ENCODE data around the gene UCHL1. TPM values are rescaled to one million over a fixed set of nuclear protein-coding genes. Genes with fewer than 3 reads are reported as not detected.

The UCHL1 gene
- polyA plus RNA-seq, 2 of the 4 experiments (the other 2 are of a cell fraction), result 953 to 1,819 TPM

GRCh38 chr4:41207291-41207831 lies 49.4 kb upstream of the UCHL1 start (continued):
- no peak for TF ChIP-seq ATOH8 (CRISPR knock-in tag; IDR thresholded peaks at IDR 0.05; ENCODE audit: low read depth)
- no peak for TF ChIP-seq MYC (IDR thresholded peaks at IDR 0.05; ENCODE audit: borderline replicate concordance, low read length)
- no peak for TF ChIP-seq PHF8 (IDR thresholded peaks at IDR 0.05; ENCODE audit: borderline replicate concordance, low read depth)
- no peak for TF ChIP-seq HOXB5 (CRISPR knock-in tag; IDR thresholded peaks at IDR 0.05)
- TF ChIP-seq CEBPB (IDR thresholded peaks at IDR 0.05), result no peak
- no peak for TF ChIP-seq E2F6 (IDR thresholded peaks at IDR 0.05; ENCODE audit: borderline replicate concordance, low read depth)
- no peak for TF ChIP-seq MAFK (IDR thresholded peaks at IDR 0.05; ENCODE audit: partially characterized antibody)
- TF ChIP-seq TP53 (CRISPR knock-in tag; IDR thresholded peaks at IDR 0.05), result no peak
- no peak for TF ChIP-seq MAX (IDR thresholded peaks at IDR 0.05)

- H3K4me3 ChIP-seq, result no peak overlapping the region
- peaks cover 29% of the 10 kb centered on the region for H3K4me1 ChIP-seq
- H3K9me3 ChIP-seq, result no peaks in the 10 kb centered on the region
- ChIA-PET POLR2A (no interaction called here), CTCF (interaction anchor here (0.6 to 2.0 kb wide), 4 partner anchors 54 to 300 kb away, joined by 3 to 9 read pairs (median 6); no protein-coding TSS in a partner anchor)
- TF ChIP-seq BHLHE40 (IDR thresholded peaks at IDR 0.05; ENCODE audit: low read depth, low read length), result no peak
- no peak for TF ChIP-seq ESRRA (IDR thresholded peaks at IDR 0.05; ENCODE audit: borderline replicate concordance, low read length)
- no peak for TF ChIP-seq EHF (CRISPR knock-in tag; IDR thresholded peaks at IDR 0.05)
- TF ChIP-seq CTCF (IDR thresholded peaks at IDR 0.05), result no peak
- TF ChIP-seq RFX5 (IDR thresholded peaks at IDR 0.05), result no peak
- TF ChIP-seq ZC3H11A (IDR thresholded peaks at IDR 0.05), result no peak
- no peak for TF ChIP-seq GATA3 (IDR thresholded peaks at IDR 0.05; ENCODE audit: borderline replicate concordance)
- no peak for TF ChIP-seq TFCP2L1 (CRISPR knock-in tag; IDR thresholded peaks at IDR 0.05)
- no peak for TF ChIP-seq CHD2 (IDR thresholded peaks at IDR 0.05; ENCODE audit: low read length, partially characterized antibody)
- no peak overlapping the region for H3K4me2 ChIP-seq
- WGBS (ENCODE audit: missing lambda C conversion rate), result 84% methylated on average over 5 of the region's 5 CpGs
- FAIRE-seq, result no peak
- no peak for ATAC-seq
- no peak overlapping the region for H3K27ac ChIP-seq
- DNase-seq (ENCODE audit: low read depth in 1 of 2, low spot score in 1 of 2), result no peak
Observed at GRCh38 chr4:41209187-41209586, 47.5 kb upstream of the UCHL1 start.

GRCh38 chr4:41209901-41210300 lies 46.8 kb upstream of the UCHL1 start:
- POLR2A ChIA-PET, result no interaction called here
- Histone ChIP-seq H3K27ac (no peak overlapping the region), H3K4me1 (peaks cover 25% of the 10 kb centered on the region), H3K4me2 (no peak overlapping the region), H3K9me3 (no peaks in the 10 kb centered on the region), H3K4me3 (no peak overlapping the region)
- FAIRE-seq (no peak), DNase-seq (ENCODE audit: low read depth in 1 of 2, low spot score in 1 of 2) (no peak), ATAC-seq (no peak)
- CTCF ChIA-PET, result interaction anchor here (0.6 to 2.0 kb wide), 2 partner anchors 84 to 282 kb away, joined by 3 to 7 read pairs; no protein-coding TSS in a partner anchor
- TF ChIP-seq RAD21 (conservative IDR thresholded peaks at IDR 0.05 in 1 of 2, IDR thresholded peaks at IDR 0.05 in 1 of 2) (no peak), POLR2AphosphoS2 (conservative IDR thresholded peaks at IDR 0.05; ENCODE audit: low read length) (no peak), FOSL2 (IDR thresholded peaks at IDR 0.05) (no peak), FOSL2 (CRISPR knock-in tag; IDR thresholded peaks at IDR 0.05) (no peak), RFX5 (IDR thresholded peaks at IDR 0.05) (no peak), HES2 (IDR thresholded peaks at IDR 0.05) (no peak), ESRRA (IDR thresholded peaks at IDR 0.05; ENCODE audit: borderline replicate concordance, low read length) (no peak), EP300 (IDR thresholded peaks at IDR 0.05) (no peak), RNF2 (IDR thresholded peaks at IDR 0.05; ENCODE audit: borderline replicate concordance, low read depth) (no peak), ELK1 (IDR thresholded peaks at IDR 0.05; ENCODE audit: low read depth, low read length) (no peak), JUNB (IDR thresholded peaks at IDR 0.05) (no peak), KDM5A (IDR thresholded peaks at IDR 0.05) (no peak)
- WGBS (ENCODE audit: missing lambda C conversion rate), result 83% methylated on average over 9 of the region's 9 CpGs
